Small intestine (tissue), 7 donors: ENCODE data around the gene NECTIN4. TPM values are rescaled to one million over a fixed set of nuclear protein-coding genes. Genes with fewer than 3 reads are reported as not detected.

Source experiments
- DNase-seq, 2 donors: peaks; one replicate each; pipeline versions ENCODE4 v3.0.0 to v3.0.0-alpha.2; 2013
- FAIRE-seq: peaks from 2 replicates; lab custom pipeline; 2012; peaks lifted over from hg19 to GRCh38; lab: Jason Lieb, UNC
- H3K27ac ChIP-seq, 3 donors: one replicate each; pipeline ENCODE4 v1.5.1; 2013; ENCODE audit warnings: low read length in 2 of 3, mild to moderate bottlenecking in 2 of 3, control low read depth in 1 of 3, inconsistent platforms in 1 of 3, low read depth in 1 of 3, moderate library complexity in 1 of 3
- H3K27me3 ChIP-seq, 3 donors: one replicate each; pipeline ENCODE4 v1.6.1; 2013; ENCODE audit warnings: low read length in 3 of 3, inconsistent platforms in 1 of 3; ENCODE audit not compliant: control insufficient read depth in 3 of 3, insufficient read depth in 3 of 3
- H3K36me3 ChIP-seq, 3 donors: one replicate each; pipeline ENCODE4 v1.6.1; 2013; ENCODE audit warnings: low read length in 3 of 3, inconsistent platforms in 1 of 3, low read depth in 1 of 3, mild to moderate bottlenecking in 1 of 3, moderate library complexity in 1 of 3; ENCODE audit not compliant: control insufficient read depth in 3 of 3, insufficient read depth in 2 of 3
- H3K4me1 ChIP-seq, 3 donors: one replicate each; pipeline ENCODE4 v1.6.1; 2013; ENCODE audit warnings: low read length in 2 of 3, inconsistent platforms in 1 of 3, low read depth in 1 of 3, mild to moderate bottlenecking in 1 of 3, moderate library complexity in 1 of 3; ENCODE audit not compliant: control insufficient read depth in 3 of 3, insufficient read depth in 2 of 3
- H3K4me3 ChIP-seq, 3 donors: one replicate each; pipeline ENCODE4 v1.5.1; 2013; ENCODE audit warnings: low read length in 3 of 3, control low read depth in 1 of 3, inconsistent platforms in 1 of 3, low read depth in 1 of 3, mild to moderate bottlenecking in 1 of 3, moderate library complexity in 1 of 3
- H3K9me3 ChIP-seq, 2 donors: one replicate each; pipeline ENCODE4 v1.6.1; 2013; ENCODE audit warnings: low read depth in 1 of 2, low read length in 1 of 2; ENCODE audit not compliant: control insufficient read depth in 2 of 2, insufficient read depth in 1 of 2
- WGBS, 3 donors: extraction: QIAGEN DNeasy Blood & Tissue Kit; methylation state at CpG; one replicate each; pipeline ENCODE4 v1.1.7; 2013; 5-methylcytosine and 5-hydroxymethylcytosine counted together
- polyA plus RNA-seq, 4 donors: library from polyadenylated mRNA; stranded (reverse) in 3 of 4; unstranded in 1 of 4; fragments of 200-250 nt in 3 of 4; fragments of 120-200 nt in 1 of 4; gene quantifications; one replicate each; pipeline versions ENCODE4 v1.2.1 to v1.2.3, GENCODE V29; 2013
- donor health status: healthy with polysubstance abuse.
- donor health status: control.
- donor health status: control.
- donor health status: Bipolar disorder and iron deficiency.
- donor health status: healthy.

Gene NECTIN4
- polyA plus RNA-seq, 4 donors = 0.22 to 1.0 (median 0.93) TPM; not detected in 1

DNA sequence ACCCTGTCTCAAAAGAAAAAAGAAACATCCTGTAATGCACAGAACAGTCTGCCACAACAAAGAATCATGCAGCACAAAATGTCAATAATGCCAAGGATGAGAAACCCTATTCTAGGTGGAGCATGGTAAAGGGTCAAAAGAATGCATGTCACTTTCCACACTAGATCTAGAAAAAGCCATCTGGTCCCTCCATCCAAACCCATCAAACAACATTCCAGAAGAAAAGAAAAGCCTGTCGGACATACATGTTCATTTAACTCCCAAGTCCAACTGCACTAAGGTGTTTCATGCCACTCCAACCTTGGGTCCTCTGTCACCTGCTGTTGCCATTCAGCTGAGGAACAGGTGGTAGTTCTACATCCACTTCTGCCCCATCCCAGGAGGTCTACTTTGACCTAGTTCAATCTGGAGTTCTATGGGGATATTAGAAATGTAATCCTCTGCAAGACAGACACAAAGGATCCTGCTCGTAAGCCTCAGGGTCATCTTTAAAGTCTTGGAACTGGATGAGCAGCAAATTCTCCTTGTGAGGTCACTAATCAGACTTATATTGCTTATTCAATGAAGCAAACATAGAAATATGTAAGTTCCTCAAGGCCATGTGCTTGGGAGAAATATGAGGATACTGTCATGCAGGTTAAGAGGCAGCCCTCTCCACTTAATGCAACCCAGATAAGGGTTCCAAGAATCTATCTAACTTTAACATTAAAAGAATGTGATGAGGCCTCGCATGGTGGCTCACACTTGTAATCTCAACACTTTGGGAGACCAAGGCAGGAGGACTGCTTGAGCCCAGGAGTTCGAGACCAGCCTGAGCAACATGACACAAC lies 39.4 kb upstream of the NECTIN4 start:
- no peak overlapping the region for H3K4me3 ChIP-seq
- peaks cover 6 to 25% (median 8%) of the 10 kb centered on the region in 3 donors for H3K36me3 ChIP-seq
- peaks cover 0 to 8% (median 6%) of the 10 kb centered on the region in 3 donors for H3K4me1 ChIP-seq
- no peak for FAIRE-seq
- H3K27ac ChIP-seq = no peak overlapping the region
- no peaks in the 10 kb centered on the region for H3K9me3 ChIP-seq
- H3K27me3 ChIP-seq = no peaks in the 10 kb centered on the region
- 91 to 94% (median 94%) methylated on average over 4 of the region's 4 CpGs for whole genome bisulfite sequencing, 3 donors
- DNase-seq = no peak

GRCh38 chr1:161127649-161128048 lies 38.3 kb upstream of the NECTIN4 start:
- H3K27me3 ChIP-seq = no peaks in the 10 kb centered on the region
- no peak for DNase-seq
- no peak for FAIRE-seq
- H3K4me1 ChIP-seq = peaks cover 0 to 6% (median 5%) of the 10 kb centered on the region in 3 donors
- no peak overlapping the region for H3K4me3 ChIP-seq
- H3K9me3 ChIP-seq = no peaks in the 10 kb centered on the region
- H3K27ac ChIP-seq = no peak overlapping the region
- peaks cover 8 to 36% (median 15%) of the 10 kb centered on the region in 3 donors for H3K36me3 ChIP-seq
- WGBS, 3 donors = 77 to 86% (median 83%) methylated on average over 2 of the region's 2 CpGs

GRCh38 chr1:161122967-161123366 lies 33.6 kb upstream of the NECTIN4 start:
- Histone ChIP-seq H3K27ac (no peak overlapping the region), H3K36me3 (peaks cover 19 to 47% (median 27%) of the 10 kb centered on the region in 3 donors), H3K9me3 (no peaks in the 10 kb centered on the region), H3K4me3 (no peak overlapping the region), H3K27me3 (no peaks in the 10 kb centered on the region), H3K4me1 (peaks cover 2 to 33% (median 9%) of the 10 kb centered on the region in 3 donors)
- 88 to 89% (median 89%) methylated on average over 6 of the region's 6 CpGs for WGBS, 3 donors
- DNase-seq = no peak
- no peak for FAIRE-seq

- H3K4me1 ChIP-seq = peaks cover 2 to 37% (median 9%) of the 10 kb centered on the region in 3 donors
- H3K27ac ChIP-seq = no peak overlapping the region
- FAIRE-seq = no peak
Observed at GRCh38 chr1:161121834-161122233, 32.5 kb upstream of the NECTIN4 start.

GRCh38 chr1:161121042-161121650 lies 31.8 kb upstream of the NECTIN4 start:
- no peaks in the 10 kb centered on the region for H3K27me3 ChIP-seq
- WGBS, 3 donors = 88 to 100% (median 89%) methylated on average over 3 of the region's 3 CpGs
- H3K9me3 ChIP-seq = no peaks in the 10 kb centered on the region
- peaks cover 2 to 43% (median 12%) of the 10 kb centered on the region in 3 donors for H3K4me1 ChIP-seq
- no peak overlapping the region for H3K4me3 ChIP-seq
- peak overlapping the region in 1 of 3 donors; percentile 95 for H3K27ac ChIP-seq
- DNase-seq (no peak), FAIRE-seq (no peak)
- H3K36me3 ChIP-seq = peaks cover 19 to 51% (median 27%) of the 10 kb centered on the region in 3 donors

More at GRCh38 chr1:161121834-161122233, 32.5 kb upstream of the NECTIN4 start:
- Histone ChIP-seq H3K4me3 (no peak overlapping the region), H3K9me3 (no peaks in the 10 kb centered on the region), H3K36me3 (peaks cover 19 to 47% (median 27%) of the 10 kb centered on the region in 3 donors), H3K27me3 (no peaks in the 10 kb centered on the region)
- no peak for DNase-seq
- 72 to 79% (median 78%) methylated on average over 4 of the region's 4 CpGs for WGBS, 3 donors

GRCh38 chr1:161119092-161119903 lies 29.9 kb upstream of the NECTIN4 start:
- no peaks in the 10 kb centered on the region for H3K27me3 ChIP-seq
- 17 to 40% (median 39%) methylated on average over 10 of the region's 10 CpGs for WGBS, 3 donors
- peaks cover 17 to 48% (median 27%) of the 10 kb centered on the region in 3 donors for H3K36me3 ChIP-seq
- no peak for FAIRE-seq
- H3K27ac ChIP-seq = peak overlapping the region; percentile 92 to 97 (median 95)
- peak overlapping the region in 2 of 3 donors; percentile 80 to 94 for H3K4me3 ChIP-seq
- H3K9me3 ChIP-seq = no peaks in the 10 kb centered on the region
- peak; percentile 85 to 92 for DNase-seq
- H3K4me1 ChIP-seq = peaks cover 4 to 43% (median 12%) of the 10 kb centered on the region in 3 donors

DNA sequence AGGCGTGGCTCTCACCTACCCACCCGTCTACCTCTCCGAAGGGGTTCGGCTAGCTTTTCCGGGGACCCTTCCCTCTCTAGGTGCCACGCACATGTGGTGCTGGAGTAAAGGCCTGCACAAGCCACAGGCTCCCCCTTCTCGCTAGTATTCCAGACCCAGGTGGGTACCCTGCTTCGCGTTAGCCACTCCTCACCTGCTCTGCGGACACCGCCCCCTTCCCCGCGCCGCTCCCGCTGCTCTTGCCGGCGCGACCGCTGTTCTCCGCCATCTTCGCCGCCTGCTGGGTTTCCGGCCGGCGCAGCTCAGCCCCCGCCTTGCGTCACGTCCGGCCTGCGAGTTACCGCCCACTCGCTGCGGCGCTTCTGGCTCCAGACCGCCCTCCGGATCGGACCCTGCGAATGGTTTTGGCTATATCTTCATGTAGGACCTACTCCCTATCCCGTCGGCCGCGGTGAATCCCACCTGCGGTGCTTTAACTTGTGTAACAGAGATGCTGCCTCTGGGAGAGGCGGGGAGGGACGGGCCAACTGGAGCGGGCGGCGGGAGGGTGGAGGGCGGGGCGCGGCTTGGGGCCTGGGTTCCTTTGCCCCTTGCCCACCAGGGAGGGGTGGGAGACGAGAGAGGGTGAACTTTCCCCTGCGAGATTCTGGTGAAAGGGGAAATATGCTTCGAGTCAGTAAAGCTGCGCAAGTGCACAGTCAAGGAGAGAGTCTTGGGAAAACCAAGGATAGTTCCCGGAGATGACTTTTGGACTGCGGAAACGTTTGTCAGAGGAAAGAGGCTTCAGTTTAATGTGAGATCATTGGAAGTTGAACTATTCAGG lies 28.6 kb upstream of the NECTIN4 start, which contains the start of the genes NIT1 and PFDN2:
TSS of gene NIT1 (plus strand) at position 347 of the 823 bp plus-strand sequence. CDS start at position 419, 72 bp downstream.
TSS of gene PFDN2 (minus strand) at position 279 of the 823 bp plus-strand sequence. CDS start at position 268, 11 bp downstream.
- DNase-seq = peak; percentile 85 to 97
- Histone ChIP-seq H3K4me1 (peaks cover 4 to 43% (median 12%) of the 10 kb centered on the region in 3 donors), H3K27me3 (no peaks in the 10 kb centered on the region), H3K9me3 (no peaks in the 10 kb centered on the region), H3K4me3 (peak within 1 kb of the TSS; percentile 80 to 94 (median 85)), H3K36me3 (peaks cover 12 to 37% (median 19%) of the 10 kb centered on the region in 3 donors), H3K27ac (peak within 1 kb of the TSS; percentile 92 to 97 (median 95))
- no peak for FAIRE-seq
- 0 to 1% (median 0%) methylated on average over 58 of the region's 58 CpGs for WGBS, 3 donors
